ENCODE data around the gene SHKBP1. TPM values are rescaled to one million over a fixed set of nuclear protein-coding genes. Genes with fewer than 3 reads are reported as not detected.

The SHKBP1 gene
- polyA plus RNA-seq, 1 donor from 2014 or later: 3.8 TPM

- H3K27ac ChIP-seq (ENCODE audit: low read length): no peak overlapping the region
- no peaks in the 10 kb centered on the region for H4K20me1 ChIP-seq (ENCODE audit: insufficient read depth)
- no peaks in the 10 kb centered on the region for H3F3A ChIP-seq (ENCODE audit: insufficient read depth, low read length, poor library complexity, severe bottlenecking)
- H3K4me2 ChIP-seq (ENCODE audit: low read length): no peak overlapping the region
- H3K9ac ChIP-seq (ENCODE audit: low read length): no peak overlapping the region
- peaks cover 45% of the 10 kb centered on the region for H3K27me3 ChIP-seq (ENCODE audit: insufficient read depth, low read depth, low read length)
- no peak for TF ChIP-seq REST (IDR thresholded peaks at IDR 0.05; ENCODE audit: borderline replicate concordance)
- no peak for TF ChIP-seq MXI1 (conservative IDR thresholded peaks at IDR 0.05; ENCODE audit: poor library complexity, severe bottlenecking)
- no peaks in the 10 kb centered on the region for H3K36me3 ChIP-seq (ENCODE audit: insufficient read depth, low read length)
- no peaks in the 10 kb centered on the region for H3K9me2 ChIP-seq (ENCODE audit: insufficient read depth, low read length)
- H3K79me2 ChIP-seq (replicated peaks; ENCODE audit: insufficient read depth, low read length): no peaks in the 10 kb centered on the region
- no peak overlapping the region for H2AFZ ChIP-seq (ENCODE audit: low read depth, low read length)
- no peaks in the 10 kb centered on the region for H3K9me3 ChIP-seq (ENCODE audit: low read length)
- H3K4me3 ChIP-seq (ENCODE audit: low read length): no peak overlapping the region
Observed at GRCh38 chr19:40608957-40609356, 32.3 kb downstream of the SHKBP1 start.

GRCh38 chr19:40609561-40610395, 33.1 kb downstream of the SHKBP1 start:
- no peak overlapping the region for H3K4me2 ChIP-seq (ENCODE audit: low read length)
- H3K36me3 ChIP-seq (ENCODE audit: insufficient read depth, low read length): no peaks in the 10 kb centered on the region
- no peaks in the 10 kb centered on the region for H3K9me3 ChIP-seq (ENCODE audit: low read length)
- H3K79me2 ChIP-seq (replicated peaks; ENCODE audit: insufficient read depth, low read length): no peaks in the 10 kb centered on the region
- TF ChIP-seq TAF1 (IDR thresholded peaks at IDR 0.05; ENCODE audit: low read depth): no peak
- no peak for TF ChIP-seq MXI1 (conservative IDR thresholded peaks at IDR 0.05; ENCODE audit: poor library complexity, severe bottlenecking)
- TF ChIP-seq REST (IDR thresholded peaks at IDR 0.05; ENCODE audit: borderline replicate concordance): no peak
- no peak for TF ChIP-seq RAD21 (conservative IDR thresholded peaks at IDR 0.05)
- no peak for TF ChIP-seq SMC3 (conservative IDR thresholded peaks at IDR 0.05; ENCODE audit: poor library complexity)
- no peak for TF ChIP-seq CTCF (IDR thresholded peaks at IDR 0.05; ENCODE audit: poor library complexity, severe bottlenecking)
- TF ChIP-seq EZH2 (IDR thresholded peaks at IDR 0.05; ENCODE audit: borderline replicate concordance, insufficient read depth, low read length, poor library complexity, severe bottlenecking): no peak
- no peak for TF ChIP-seq POLR2AphosphoS5 (IDR thresholded peaks at IDR 0.05)
- no peak for TF ChIP-seq EP300 (conservative IDR thresholded peaks at IDR 0.05; ENCODE audit: poor library complexity, severe bottlenecking)
- H3K4me3 ChIP-seq (ENCODE audit: low read length): no peak overlapping the region
- no peak overlapping the region for H2AFZ ChIP-seq (ENCODE audit: low read depth, low read length)
- H3K9ac ChIP-seq (ENCODE audit: low read length): no peak overlapping the region
- no peaks in the 10 kb centered on the region for H4K20me1 ChIP-seq (ENCODE audit: insufficient read depth)
- no peak overlapping the region for H3K27ac ChIP-seq (ENCODE audit: low read length)
- no peaks in the 10 kb centered on the region for H3F3A ChIP-seq (ENCODE audit: insufficient read depth, low read length, poor library complexity, severe bottlenecking)
- H3K9me2 ChIP-seq (ENCODE audit: insufficient read depth, low read length): no peaks in the 10 kb centered on the region
- peaks cover 41% of the 10 kb centered on the region for H3K27me3 ChIP-seq (ENCODE audit: insufficient read depth, low read depth, low read length)
